PC-9 (cell line): Measurements from ENCODE around the gene LCN12. TPM values are rescaled to one million over a fixed set of nuclear protein-coding genes. Genes with fewer than 3 reads are reported as not detected.

Experiments
- BruUV-seq: library from RNA; stranded (reverse); fragments of 400-500 nt; replicated peaks from 2 replicates; lab custom pipeline; 2021; lab: Mats Ljungman, UMichigan
- CTCF ChIA-PET: fragments of 300-600 bp; sonication (Branson Sonifier 250); formaldehyde crosslinking; loops from one replicate; lab custom pipeline; 2022; ENCODE audit warnings: antibody characterized with exemption; lab: Charles Lee
- POLR2A ChIA-PET: fragments of 300-600 bp; sonication (Branson Sonifier 250); formaldehyde crosslinking; loops from one replicate; lab custom pipeline; 2022; ENCODE audit warnings: antibody characterized with exemption; ENCODE audit not compliant: unreplicated experiment; lab: Charles Lee
- DNase-seq, 2 experiments: peaks; one replicate each; pipeline versions ENCODE4 v3.0.0 to v3.0.0-alpha.2; 2015 to 2022; ENCODE audit warnings: mixed read lengths in 1 of 2
- H2AFZ ChIP-seq: fragments of 200-600 bp; sonication (generic); 2 replicates; pipeline ENCODE4 v1.8.1; 2017; ENCODE audit warnings: antibody characterized with exemption
- H3F3A ChIP-seq: fragments of 200-600 bp; sonication (generic); 2 replicates; pipeline ENCODE4 v1.8.1; 2017; ENCODE audit warnings: antibody characterized with exemption, mild to moderate bottlenecking, low read depth; ENCODE audit not compliant: insufficient read depth
- H3K27ac ChIP-seq: fragments of 200-600 bp; sonication (generic); 2 replicates; pipeline ENCODE4 v1.6.1; 2016; ENCODE audit warnings: mixed run types
- H3K27me3 ChIP-seq: fragments of 200-600 bp; sonication (generic); 2 replicates; pipeline ENCODE4 v1.6.1; 2016; ENCODE audit warnings: low read depth, mixed run types; ENCODE audit not compliant: insufficient read depth
- H3K36me3 ChIP-seq: fragments of 200-600 bp; sonication (generic); 2 replicates; pipeline ENCODE4 v1.6.1; 2016; ENCODE audit warnings: low read depth, mixed run types
- H3K4me1 ChIP-seq: fragments of 200-600 bp; sonication (generic); replicated peaks from 2 replicates; pipeline ENCODE4 v1.6.1; 2016; ENCODE audit warnings: mixed run types; ENCODE audit not compliant: insufficient read depth
- H3K4me2 ChIP-seq: fragments of 200-600 bp; sonication (generic); 2 replicates; pipeline ENCODE4 v1.6.1; 2017; ENCODE audit warnings: mixed run types
- H3K4me3 ChIP-seq: fragments of 200-600 bp; sonication (generic); 2 replicates; pipeline ENCODE4 v1.6.1; 2016; ENCODE audit warnings: mixed run types
- H3K79me2 ChIP-seq: fragments of 200-600 bp; sonication (generic); 2 replicates; pipeline ENCODE4 v1.6.1; 2017; ENCODE audit warnings: low read depth, mixed run types
- H3K9me2 ChIP-seq: fragments of 200-600 bp; sonication (generic); 2 replicates; pipeline ENCODE4 v1.8.1; 2017; ENCODE audit warnings: mild to moderate bottlenecking; ENCODE audit not compliant: insufficient read depth
- H3K9me3 ChIP-seq: fragments of 200-600 bp; sonication (generic); 2 replicates; pipeline ENCODE4 v1.8.1; 2016; ENCODE audit warnings: low read depth; ENCODE audit not compliant: insufficient read depth
- H4K20me1 ChIP-seq: fragments of 200-600 bp; sonication (generic); 2 replicates; pipeline ENCODE4 v1.8.1; 2017; ENCODE audit not compliant: insufficient read depth
- EZH2 ChIP-seq: fragments of 200-600 bp; sonication (generic); IDR thresholded peaks from 2 replicates; pipeline ENCODE4 v1.8.0; 2017; ENCODE audit warnings: antibody characterized with exemption, low read depth
- intact Hi-C: fragments of 100-400 bp; cut with micrococcal nuclease; formaldehyde crosslinking; loops from one replicate; pipeline ENCODE4 v1.10.0; 2022; ENCODE audit not compliant: unreplicated experiment
- total RNA-seq: library from RNA; stranded (reverse); gene quantifications from 2 replicates; pipeline ENCODE4 v1.2.3, GENCODE V29; 2021
- TF ChIP-seq, protein P1 (sequence below): fragments of 200-600 bp; sonication (generic); conservative IDR thresholded peaks from 2 replicates; pipeline ENCODE4 v1.6.1; 2017; ENCODE audit warnings: mixed run types, antibody characterized with exemption, mild to moderate bottlenecking, moderate library complexity

Gene LCN12
- total RNA-seq, 1 experiment from 2014 or later = 9.3 TPM

DNA sequence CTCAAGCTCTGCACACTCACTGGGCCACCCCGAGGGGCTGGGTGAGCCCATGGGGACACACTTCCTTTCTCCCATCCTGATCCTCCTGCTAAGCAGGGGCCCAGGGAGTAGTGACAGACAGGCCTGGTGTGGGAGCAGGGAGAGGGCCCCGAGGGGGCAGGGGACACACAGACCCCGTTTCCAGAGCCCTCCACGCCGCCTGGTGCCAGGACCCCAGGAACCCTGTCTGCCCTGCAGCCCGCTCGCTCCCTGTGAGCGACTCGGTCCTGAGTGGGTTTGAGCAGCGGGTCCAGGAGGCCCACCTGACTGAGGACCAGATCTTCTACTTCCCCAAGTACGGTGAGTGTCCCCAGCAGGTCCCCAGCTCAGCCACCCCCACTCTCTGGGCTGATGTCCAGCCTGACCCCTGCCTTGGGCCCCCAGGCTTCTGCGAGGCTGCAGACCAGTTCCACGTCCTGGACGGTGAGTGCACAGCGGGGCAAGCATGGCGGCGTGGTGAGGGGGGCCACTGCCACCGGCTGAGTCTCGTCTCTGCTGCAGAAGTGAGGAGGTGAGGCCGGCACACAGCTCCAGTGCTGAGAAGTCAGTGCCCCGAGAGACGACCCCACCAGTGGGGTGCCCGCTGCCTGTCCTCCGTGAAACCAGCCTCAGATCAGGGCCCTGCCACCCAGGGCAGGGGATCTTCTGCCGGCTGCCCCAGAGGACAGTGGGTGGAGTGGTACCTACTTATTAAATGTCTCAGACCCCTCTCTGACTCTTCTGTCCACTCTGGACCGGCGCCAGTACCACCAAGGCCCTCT, 5.6 kb upstream of the LCN12 start:
- Histone ChIP-seq H3K27me3 (no peaks in the 10 kb centered on the region), H3K4me1 (peaks cover 26% of the 10 kb centered on the region), H3K27ac (no peak overlapping the region), H3K9me2 (no peaks in the 10 kb centered on the region), H3K4me3 (no peak overlapping the region), H3K9me3 (no peaks in the 10 kb centered on the region), H2AFZ (no peak overlapping the region), H3F3A (peaks cover 21% of the 10 kb centered on the region; the same call in 1 of the 2 replicates), H3K36me3 (peaks cover 7% of the 10 kb centered on the region; the same call in 1 of the 2 replicates), H3K79me2 (peaks cover 18% of the 10 kb centered on the region), H4K20me1 (no peaks in the 10 kb centered on the region; the same call in none of the 2 replicates), H3K4me2 (no peak overlapping the region)
- intact Hi-C loops = no loop called here
- no TSS peak for BruUV-seq
- no peak for DNase-seq
- ChIA-PET CTCF (interaction anchor here (0.5 to 2.2 kb wide), 2 partner anchors 82 to 89 kb away, joined by 3 to 46 read pairs; no protein-coding TSS in a partner anchor), POLR2A (no interaction called here)
- no peak for TF ChIP-seq EZH2
- TF ChIP-seq, protein P1, sequence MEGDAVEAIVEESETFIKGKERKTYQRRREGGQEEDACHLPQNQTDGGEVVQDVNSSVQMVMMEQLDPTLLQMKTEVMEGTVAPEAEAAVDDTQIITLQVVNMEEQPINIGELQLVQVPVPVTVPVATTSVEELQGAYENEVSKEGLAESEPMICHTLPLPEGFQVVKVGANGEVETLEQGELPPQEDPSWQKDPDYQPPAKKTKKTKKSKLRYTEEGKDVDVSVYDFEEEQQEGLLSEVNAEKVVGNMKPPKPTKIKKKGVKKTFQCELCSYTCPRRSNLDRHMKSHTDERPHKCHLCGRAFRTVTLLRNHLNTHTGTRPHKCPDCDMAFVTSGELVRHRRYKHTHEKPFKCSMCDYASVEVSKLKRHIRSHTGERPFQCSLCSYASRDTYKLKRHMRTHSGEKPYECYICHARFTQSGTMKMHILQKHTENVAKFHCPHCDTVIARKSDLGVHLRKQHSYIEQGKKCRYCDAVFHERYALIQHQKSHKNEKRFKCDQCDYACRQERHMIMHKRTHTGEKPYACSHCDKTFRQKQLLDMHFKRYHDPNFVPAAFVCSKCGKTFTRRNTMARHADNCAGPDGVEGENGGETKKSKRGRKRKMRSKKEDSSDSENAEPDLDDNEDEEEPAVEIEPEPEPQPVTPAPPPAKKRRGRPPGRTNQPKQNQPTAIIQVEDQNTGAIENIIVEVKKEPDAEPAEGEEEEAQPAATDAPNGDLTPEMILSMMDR = no peak

DNA sequence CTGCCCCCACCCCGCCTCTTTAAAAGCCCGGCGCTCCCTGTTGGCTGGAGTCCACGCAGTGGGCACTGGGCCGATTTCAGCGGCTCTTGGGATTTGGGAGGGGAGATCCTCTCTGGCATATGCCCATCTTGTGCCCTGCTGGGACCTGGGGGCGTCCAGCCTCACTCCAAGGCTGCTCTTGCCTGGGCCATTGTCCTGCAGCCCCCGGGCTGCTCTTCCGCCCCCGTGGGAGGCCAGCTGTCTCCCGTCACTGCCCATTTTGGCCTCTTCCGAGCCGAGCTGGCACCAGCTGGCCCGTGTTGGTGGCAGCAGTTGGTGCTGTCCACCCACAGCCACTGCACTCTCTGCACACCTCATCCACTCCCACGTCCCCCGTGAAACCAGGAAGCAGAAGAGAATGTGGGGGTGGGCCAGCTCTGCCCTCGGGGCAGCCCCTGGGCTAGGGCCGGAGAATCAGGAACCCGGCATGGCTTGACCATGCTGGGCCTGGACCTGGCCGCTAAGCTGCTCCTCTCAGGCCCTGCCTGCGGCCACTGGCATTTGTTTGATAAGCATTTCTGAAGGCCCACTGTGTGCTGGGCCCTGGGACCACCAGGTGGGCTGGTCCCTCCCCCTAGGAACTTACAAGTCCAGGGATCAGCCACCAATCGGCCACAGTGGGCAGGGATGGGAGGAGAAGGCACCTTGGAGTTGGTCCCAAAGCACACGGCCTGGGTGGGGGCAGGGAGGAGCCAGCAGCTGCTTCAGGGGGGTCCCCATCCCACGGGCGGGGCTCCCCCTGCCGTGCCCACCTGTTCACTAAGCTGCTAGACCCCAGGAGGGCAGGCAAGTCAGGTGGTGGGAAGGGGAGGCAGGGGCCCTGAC, 4.8 kb upstream of the LCN12 start:
- H3K9me2 ChIP-seq = no peaks in the 10 kb centered on the region
- ChIA-PET POLR2A (interaction anchor here (0.5 to 1.2 kb wide), 5 partner anchors 49 to 545 kb away, joined by 3 to 9 read pairs (median 4); partner anchors contain the start of gene CLIC3), CTCF (interaction anchor here (0.5 to 2.2 kb wide), 13 partner anchors 31 to 139 kb away, joined by 3 to 46 read pairs (median 5); partner anchors contain the start of genes CLIC3 and MAN1B1)
- no peak overlapping the region for H3K4me3 ChIP-seq
- H3K9me3 ChIP-seq = no peaks in the 10 kb centered on the region
- peaks cover 21% of the 10 kb centered on the region; the same call in 1 of the 2 replicates for H3F3A ChIP-seq
- H3K36me3 ChIP-seq = peaks cover 4% of the 10 kb centered on the region; the same call in 1 of the 2 replicates
- H3K4me2 ChIP-seq = no peak overlapping the region
- H3K79me2 ChIP-seq = peaks cover 18% of the 10 kb centered on the region
- peaks cover 26% of the 10 kb centered on the region for H3K4me1 ChIP-seq
- no TSS peak for BruUV-seq
- H3K27ac ChIP-seq = no peak overlapping the region
- intact Hi-C loops = no loop called here
- no peak overlapping the region for H2AFZ ChIP-seq
- TF ChIP-seq EZH2 = no peak
- TF ChIP-seq, protein P1 = no peak
- no peaks in the 10 kb centered on the region; the same call in 1 of the 2 replicates for H4K20me1 ChIP-seq
- no peaks in the 10 kb centered on the region for H3K27me3 ChIP-seq
- DNase-seq = no peak
